Activated CD4-positive, alpha-beta memory T cell treated with anti-CD3 and anti-CD28 coated beads for 36 hours (primary cell): ENCODE data around the gene MICB. TPM values are rescaled to one million over a fixed set of nuclear protein-coding genes. Genes with fewer than 3 reads are reported as not detected.

Source experiments
- CTCF ChIA-PET: fragments of 350-600 bp; sonication (Branson Sonifier 250); formaldehyde crosslinking; loops from one replicate; lab custom pipeline; 2021; ENCODE audit warnings: antibody characterized with exemption, inconsistent platforms; lab: Charles Lee
- POLR2A ChIA-PET: fragments of 350-600 bp; sonication (Branson Sonifier 250); formaldehyde crosslinking; loops from one replicate; lab custom pipeline; 2021; ENCODE audit warnings: antibody characterized with exemption; lab: Charles Lee
- DNase-seq: peaks from one replicate; pipeline ENCODE4 v3.0.0-alpha.2; 2020
- H3K27ac Mint-ChIP-seq: one replicate; pipeline ENCODE4 v1.8.0; 2021; ENCODE audit warnings: mixed read lengths
- H3K27me3 Mint-ChIP-seq: one replicate; pipeline ENCODE4 v1.8.0; 2021; ENCODE audit warnings: mixed read lengths
- H3K36me3 Mint-ChIP-seq: one replicate; pipeline ENCODE4 v1.8.0; 2021; ENCODE audit warnings: mixed read lengths
- H3K4me1 Mint-ChIP-seq: one replicate; pipeline ENCODE4 v1.8.0; 2021; ENCODE audit warnings: low read depth, mixed read lengths
- H3K4me3 Mint-ChIP-seq: one replicate; pipeline ENCODE4 v1.8.0; 2021; ENCODE audit warnings: mild to moderate bottlenecking, mixed read lengths
- H3K9me3 Mint-ChIP-seq: one replicate; pipeline ENCODE4 v1.8.0; 2021; ENCODE audit warnings: mixed read lengths
- intact Hi-C: fragments of 100-400 bp; cut with micrococcal nuclease; formaldehyde crosslinking; loops from one replicate; pipeline ENCODE4 v1.15.1; 2023
- total RNA-seq, 2 experiments: library from RNA; stranded (reverse); gene quantifications; one replicate each; pipeline ENCODE4 v1.2.3, GENCODE V29; 2021

Gene MICB
- total RNA-seq, 2 experiments from 2014 or later = 21.1 to 23.2 TPM

DNA sequence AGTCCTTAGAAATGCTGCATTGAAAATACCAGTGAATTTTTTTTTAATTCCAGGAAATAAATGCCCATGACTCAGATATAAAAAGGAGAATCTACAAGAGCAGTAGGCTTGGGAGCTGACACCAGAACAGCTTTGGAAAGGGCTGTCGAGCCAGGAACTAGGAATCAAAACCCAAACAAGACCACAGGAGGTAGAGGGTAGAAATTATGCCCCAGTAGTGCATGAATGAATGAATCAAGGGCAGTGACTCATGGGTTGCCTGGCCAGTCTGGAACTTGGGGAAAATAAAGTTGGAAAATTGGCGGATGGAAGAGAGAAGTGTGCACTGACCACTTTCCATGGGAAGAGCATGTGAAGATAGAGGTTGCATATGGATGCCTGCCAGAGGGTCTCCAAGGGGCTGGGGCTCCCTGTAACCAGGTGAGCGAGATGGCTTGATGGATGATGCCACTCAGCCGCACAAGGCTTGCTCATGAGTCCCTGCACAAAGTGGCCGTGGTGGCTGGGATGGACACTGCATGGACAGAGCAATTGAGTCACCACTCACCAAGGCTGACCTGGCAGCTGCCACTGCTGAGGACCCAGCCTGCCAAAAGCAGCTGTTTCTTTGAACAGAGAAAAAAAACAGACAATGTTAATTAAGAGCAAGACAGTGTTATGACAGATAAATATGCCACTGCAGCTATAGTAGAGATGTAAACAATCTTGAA, 15.7 kb downstream of the MICB start:
- POLR2A ChIA-PET = no interaction called here
- no peaks in the 10 kb centered on the region for H3K4me1 Mint-ChIP-seq
- no peak overlapping the region for H3K4me3 Mint-ChIP-seq
- H3K9me3 Mint-ChIP-seq = no peaks in the 10 kb centered on the region
- DNase-seq = no peak
- intact Hi-C loops = no loop called here
- peaks cover 12% of the 10 kb centered on the region for H3K36me3 Mint-ChIP-seq
- CTCF ChIA-PET = no interaction called here
- H3K27ac Mint-ChIP-seq = no peak overlapping the region
- no peaks in the 10 kb centered on the region for H3K27me3 Mint-ChIP-seq

- Mint-ChIP-seq H3K4me1 (peaks cover 3% of the 10 kb centered on the region), H3K27ac (no peak overlapping the region), H3K4me3 (no peak overlapping the region), H3K9me3 (no peaks in the 10 kb centered on the region), H3K27me3 (no peaks in the 10 kb centered on the region), H3K36me3 (no peaks in the 10 kb centered on the region)
- POLR2A ChIA-PET = no interaction called here
- intact Hi-C loops = no loop called here
- CTCF ChIA-PET = no interaction called here
- DNase-seq = no peak
These were observed 23.9 kb downstream of the MICB start for GRCh38 chr6:31521835-31522234.

- Mint-ChIP-seq H3K27ac (no peak overlapping the region), H3K4me1 (peaks cover 3% of the 10 kb centered on the region), H3K4me3 (no peak overlapping the region), H3K27me3 (no peaks in the 10 kb centered on the region), H3K9me3 (no peaks in the 10 kb centered on the region), H3K36me3 (peaks cover 11% of the 10 kb centered on the region)
- intact Hi-C loops = no loop called here
- CTCF ChIA-PET = interaction anchor here (0.6 to 1.3 kb wide), 2 partner anchors 72 to 456 kb away, joined by 4 read pairs; no protein-coding TSS in a partner anchor
- no peak for DNase-seq
- POLR2A ChIA-PET = interaction anchor here (0.6 to 0.7 kb wide), 2 partner anchors 10 to 1804 kb away, joined by 3 read pairs; a partner anchor contains a TSS
These were observed 27.6 kb downstream of the MICB start for GRCh38 chr6:31525553-31525931.

DNA sequence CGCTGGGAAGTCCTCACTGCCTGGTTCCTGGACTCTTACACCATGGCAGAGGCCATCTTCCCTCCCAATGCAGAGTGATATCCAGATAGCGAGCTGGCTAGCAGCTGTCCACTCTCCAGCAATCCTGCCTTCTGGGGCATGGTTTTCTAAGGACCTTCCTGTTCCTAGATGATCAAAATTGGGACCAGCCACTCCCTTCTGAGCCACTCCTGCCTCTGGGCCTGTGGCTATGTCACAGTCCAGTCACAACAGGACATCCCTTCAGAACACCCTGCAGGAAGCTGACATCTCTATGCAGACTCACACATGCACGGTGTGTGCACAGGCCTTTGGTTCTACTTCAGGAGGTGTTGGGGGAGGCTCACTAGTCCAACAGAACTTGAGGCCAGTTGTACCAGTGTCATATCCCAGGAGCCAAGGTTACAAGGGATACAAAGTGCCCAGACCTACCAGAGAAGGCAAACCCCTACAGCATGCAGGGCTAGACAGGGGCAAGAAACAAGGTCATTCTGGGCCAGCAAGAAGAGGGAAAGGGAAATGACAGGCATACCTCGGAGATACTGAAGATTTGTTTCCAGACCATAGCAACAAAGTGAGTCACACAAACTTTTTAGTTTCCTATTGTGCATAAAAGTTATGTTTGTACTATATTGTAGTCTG, 28.1 kb downstream of the MICB start:
- Mint-ChIP-seq H3K4me3 (no peak overlapping the region), H3K27ac (no peak overlapping the region), H3K36me3 (peaks cover 16% of the 10 kb centered on the region), H3K4me1 (peaks cover 3% of the 10 kb centered on the region), H3K27me3 (no peaks in the 10 kb centered on the region), H3K9me3 (no peaks in the 10 kb centered on the region)
- intact Hi-C loops = no loop called here
- POLR2A ChIA-PET = interaction anchor here (0.6 to 0.7 kb wide), 2 partner anchors 10 to 1803 kb away, joined by 3 read pairs; a partner anchor contains a TSS
- CTCF ChIA-PET = no interaction called here
- no peak for DNase-seq

- ChIA-PET POLR2A (interaction anchor here (1.0 to 2.5 kb wide), 2 partner anchors 13 to 94 kb away, joined by 4 to 10 read pairs; partner anchors contain the start of gene DDX39B), CTCF (no interaction called here)
- DNase-seq = no peak
- Mint-ChIP-seq H3K9me3 (no peaks in the 10 kb centered on the region), H3K27ac (no peak overlapping the region), H3K27me3 (no peaks in the 10 kb centered on the region), H3K4me3 (no peak overlapping the region), H3K36me3 (peaks cover 34% of the 10 kb centered on the region), H3K4me1 (peaks cover 12% of the 10 kb centered on the region)
- intact Hi-C loops = no loop called here
These were observed 30.4 kb downstream of the MICB start for GRCh38 chr6:31528307-31528777.

GRCh38 chr6:31528821-31529328, 30.9 kb downstream of the MICB start, which contains the start of gene MCCD1:
MCCD1 (plus strand) TSS chr6:31528962; CDS start chr6:31529015, 53 bp downstream.
- intact Hi-C loops = no loop called here
- Mint-ChIP-seq H3K4me3 (no peak within 1 kb of the TSS), H3K9me3 (no peaks in the 10 kb centered on the region), H3K36me3 (peaks cover 39% of the 10 kb centered on the region), H3K27ac (no peak within 1 kb of the TSS), H3K27me3 (no peaks in the 10 kb centered on the region), H3K4me1 (peaks cover 17% of the 10 kb centered on the region)
- POLR2A ChIA-PET = interaction anchor here (1.0 to 2.5 kb wide), 2 partner anchors 13 to 94 kb away, joined by 4 to 10 read pairs; partner anchors contain the start of gene DDX39B
- CTCF ChIA-PET = interaction anchor here (0.8 kb wide), 1 partner anchor 34 kb away, joined by 3 read pairs; no protein-coding TSS in a partner anchor
- DNase-seq = no peak

DNA sequence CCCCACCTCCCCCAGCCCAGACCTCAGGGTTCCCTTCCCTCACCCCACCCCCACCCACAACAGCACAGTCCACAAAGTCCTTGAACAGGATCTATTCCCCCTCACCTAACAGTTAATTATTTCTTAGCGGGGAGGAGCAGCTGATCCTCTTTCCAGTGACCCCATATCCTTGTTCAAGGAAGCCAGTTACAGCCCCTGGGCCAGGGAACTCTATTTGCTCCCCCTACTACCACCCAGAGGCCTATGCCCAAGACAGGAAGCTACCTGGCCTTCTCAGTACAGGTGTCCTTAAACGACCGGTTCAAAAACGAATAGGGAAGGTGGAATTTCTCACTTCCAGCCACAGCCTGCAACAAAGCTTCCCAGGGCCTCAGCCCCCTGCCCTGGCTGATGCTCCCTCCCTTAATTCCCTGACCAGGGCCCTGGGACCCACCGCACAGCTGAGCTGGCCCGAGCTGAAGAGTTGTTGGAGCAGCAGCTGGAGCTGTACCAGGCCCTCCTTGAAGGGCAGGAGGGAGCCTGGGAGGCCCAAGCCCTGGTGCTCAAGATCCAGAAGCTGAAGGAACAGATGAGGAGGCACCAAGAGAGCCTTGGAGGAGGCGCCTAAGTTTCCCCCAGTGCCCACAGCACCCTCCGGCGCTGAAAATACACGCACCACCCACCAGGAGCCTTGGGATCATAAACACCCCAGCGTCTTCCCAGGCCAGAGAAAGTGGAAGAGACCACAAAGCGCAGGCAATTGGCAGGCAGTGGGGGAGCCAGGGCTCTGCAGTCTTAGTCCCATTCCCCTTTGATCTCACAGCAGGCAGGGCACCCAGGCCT, 31.6 kb downstream of the MICB start:
- CTCF ChIA-PET = interaction anchor here (0.8 kb wide), 1 partner anchor 35 kb away, joined by 3 read pairs; no protein-coding TSS in a partner anchor
- H3K4me3 Mint-ChIP-seq = no peak overlapping the region
- no peaks in the 10 kb centered on the region for H3K9me3 Mint-ChIP-seq
- peaks cover 45% of the 10 kb centered on the region for H3K36me3 Mint-ChIP-seq
- H3K27me3 Mint-ChIP-seq = no peaks in the 10 kb centered on the region
- DNase-seq = no peak
- peaks cover 21% of the 10 kb centered on the region for H3K4me1 Mint-ChIP-seq
- H3K27ac Mint-ChIP-seq = no peak overlapping the region
- POLR2A ChIA-PET = interaction anchor here (0.8 to 2.5 kb wide), 2 partner anchors 12 to 57 kb away, joined by 3 to 10 read pairs; partner anchors contain the start of gene DDX39B
- intact Hi-C loops = no loop called here

DNA sequence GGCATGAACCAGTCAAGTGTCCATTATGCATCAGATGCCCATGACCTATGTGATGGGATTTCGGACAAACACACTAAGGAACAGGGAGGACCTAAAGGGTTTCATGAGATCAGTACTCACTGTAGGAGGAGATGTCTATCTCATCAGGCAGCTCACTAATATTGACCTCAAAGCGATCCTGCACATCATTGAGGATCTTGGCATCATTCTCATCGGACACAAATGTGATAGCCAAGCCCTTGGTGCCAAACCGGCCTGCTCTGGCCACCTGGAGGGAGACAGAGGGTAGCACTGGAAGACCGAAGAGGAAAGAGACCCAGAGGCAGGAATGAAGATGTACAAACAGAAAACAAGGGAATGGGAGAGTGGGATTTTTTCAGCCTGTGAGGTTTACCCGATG, 32.7 kb downstream of the MICB start:
- intact Hi-C loops = no loop called here
- no peak overlapping the region for H3K27ac Mint-ChIP-seq
- POLR2A ChIA-PET = interaction anchor here (1.3 kb wide), 1 partner anchor 10 kb away, joined by 8 read pairs; no protein-coding TSS in a partner anchor
- CTCF ChIA-PET = no interaction called here
- DNase-seq = no peak
- H3K27me3 Mint-ChIP-seq = no peaks in the 10 kb centered on the region
- H3K4me3 Mint-ChIP-seq = no peak overlapping the region
- no peaks in the 10 kb centered on the region for H3K9me3 Mint-ChIP-seq
- H3K4me1 Mint-ChIP-seq = peaks cover 26% of the 10 kb centered on the region
- H3K36me3 Mint-ChIP-seq = peaks cover 56% of the 10 kb centered on the region

DNA sequence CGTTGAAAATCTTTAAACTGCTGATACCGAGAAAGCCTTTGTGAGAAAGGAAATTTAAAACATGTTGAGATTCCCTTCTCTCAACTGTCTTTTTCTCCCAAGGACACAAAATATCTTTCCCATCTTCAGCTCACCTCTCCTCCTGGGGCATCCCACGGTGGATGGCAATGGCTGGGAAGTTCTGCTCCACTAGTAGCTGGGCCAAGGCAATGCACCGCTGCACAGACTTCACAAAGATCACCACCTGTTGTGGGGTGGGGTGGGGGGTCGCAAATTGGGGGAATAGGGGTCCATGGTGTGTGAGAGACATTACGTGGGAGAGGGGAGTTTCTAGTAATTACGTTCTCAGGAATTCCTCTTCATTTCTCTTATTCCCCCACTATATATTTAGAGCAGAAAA, 33.2 kb downstream of the MICB start:
- no peaks in the 10 kb centered on the region for H3K9me3 Mint-ChIP-seq
- intact Hi-C loops = no loop called here
- no peak overlapping the region for H3K4me3 Mint-ChIP-seq
- H3K36me3 Mint-ChIP-seq = peaks cover 61% of the 10 kb centered on the region
- peaks cover 29% of the 10 kb centered on the region for H3K4me1 Mint-ChIP-seq
- no peak for DNase-seq
- POLR2A ChIA-PET = interaction anchor here (1.3 to 1.5 kb wide), 2 partner anchors 10 to 38 kb away, joined by 4 to 8 read pairs; no protein-coding TSS in a partner anchor
- H3K27ac Mint-ChIP-seq = no peak overlapping the region
- CTCF ChIA-PET = interaction anchor here (0.6 to 1.1 kb wide), 3 partner anchors 10 to 66 kb away, joined by 3 read pairs; partner anchors contain the start of gene DDX39B
- no peaks in the 10 kb centered on the region for H3K27me3 Mint-ChIP-seq

- Mint-ChIP-seq H3K27me3 (no peaks in the 10 kb centered on the region), H3K4me1 (peaks cover 34% of the 10 kb centered on the region), H3K4me3 (no peak overlapping the region), H3K27ac (peak overlapping the region; percentile 49), H3K36me3 (peaks cover 68% of the 10 kb centered on the region), H3K9me3 (no peaks in the 10 kb centered on the region)
- ChIA-PET CTCF (interaction anchor here (0.6 to 1.5 kb wide), 4 partner anchors 9 to 67 kb away, joined by 3 to 4 read pairs (median 3); partner anchors contain the start of gene DDX39B), POLR2A (interaction anchor here (0.5 to 1.5 kb wide), 4 partner anchors 7 to 1215 kb away, joined by 3 to 8 read pairs (median 4); no protein-coding TSS in a partner anchor)
- intact Hi-C loops = no loop called here
- DNase-seq = no peak
These were observed 34.1 kb downstream of the MICB start for GRCh38 chr6:31531771-31532643.
